HCT116 (cell line): Measurements from ENCODE around the gene ZNF862. TPM values are rescaled to one million over a fixed set of nuclear protein-coding genes. Genes with fewer than 3 reads are reported as not detected.

Experiments used
- ATAC-seq: fragments of 200-7000 bp; cut with Tn5 transposase; 2 replicates; pipeline ENCODE4 v1.9.1; 2020; ENCODE audit warnings: mild to moderate bottlenecking, moderate library complexity
- BruUV-seq: library from RNA; stranded (reverse); fragments of 400-500 nt; replicated peaks from 2 replicates; lab custom pipeline; 2021; lab: Mats Ljungman, UMichigan
- CTCF ChIA-PET: fragments of 300-600 bp; sonication (Branson Sonifier 250); formaldehyde crosslinking; loops from one replicate; lab custom pipeline; 2021; ENCODE audit warnings: antibody characterized with exemption; lab: Charles Lee
- POLR2A ChIA-PET: fragments of 300-600, 350-600 bp; sonication (Branson Sonifier 250); formaldehyde crosslinking; loops from one replicate; lab custom pipeline; 2021; ENCODE audit warnings: antibody characterized with exemption; lab: Charles Lee
- RAD21 ChIA-PET, 2 experiments: fragments of 300-600 bp; sonication (Branson Sonifier 250); formaldehyde crosslinking; loops; one replicate each; lab custom pipeline; 2023; ENCODE audit warnings: low total read pairs in 2 of 2; ENCODE audit not compliant: uncharacterized antibody in 2 of 2, unreplicated experiment in 2 of 2, low non-redundant PET in 1 of 2; lab: Charles Lee
- DNase-seq: peaks from one replicate; pipeline ENCODE4 v3.0.0-alpha.2; 2010; ENCODE audit warnings: low read depth, low spot score
- H2AFZ ChIP-seq: fragments of 200-600 bp; shearing (Covaris generic), sonication (generic); 2 replicates; pipeline ENCODE4 v1.6.1; 2017; ENCODE audit warnings: low read depth, mixed run types, mixed read lengths, antibody characterized with exemption, low read length; ENCODE audit not compliant: poor library complexity, severe bottlenecking
- H3K27ac ChIP-seq: 2 replicates; pipeline ENCODE4 v1.5.1; 2012; ENCODE audit warnings: low read depth, low read length
- H3K27me3 ChIP-seq: fragments of 200-600 bp; sonication (generic); 2 replicates; pipeline ENCODE4 v1.6.1; 2016; ENCODE audit warnings: mixed run types, low read length, mixed read lengths; ENCODE audit not compliant: insufficient read depth
- H3K36me3 ChIP-seq, 2 experiments: fragments of 200-500 bp in 1 of 2; fragments of 200-600 bp in 1 of 2; sonication (Bioruptor generic) in 1 of 2; sonication (generic) in 1 of 2; 2 replicates each; pipeline versions ENCODE4 v1.5.1 to v1.6.1; 2014 to 2016; ENCODE audit warnings: low read length in 2 of 2, inconsistent platforms in 1 of 2, mixed read lengths in 1 of 2, mixed run types in 1 of 2; ENCODE audit not compliant: insufficient read depth in 2 of 2, control insufficient read depth in 1 of 2
- H3K4me1 ChIP-seq, 2 experiments: fragments of 200-600 bp in 1 of 2; sonication (generic) in 1 of 2; 2 replicates each; pipeline versions ENCODE4 v1.5.1 to v1.6.1; 2012 to 2017; ENCODE audit warnings: low read length in 2 of 2, inconsistent platforms in 1 of 2, mild to moderate bottlenecking in 1 of 2, mixed read lengths in 1 of 2, mixed run types in 1 of 2, moderate library complexity in 1 of 2; ENCODE audit not compliant: insufficient read depth in 2 of 2, control insufficient read depth in 1 of 2
- H3K4me2 ChIP-seq: fragments of 200-600 bp; sonication (generic); 2 replicates; pipeline ENCODE4 v1.6.1; 2017; ENCODE audit warnings: mixed run types, low read length, mixed read lengths
- H3K4me3 ChIP-seq, 2 experiments: fragments of 200-600 bp in 1 of 2; sonication (generic) in 1 of 2; replicated peaks in 1 of 2; 2 replicates each; pipeline ENCODE4 v1.5.1; 2011 to 2016; ENCODE audit warnings: low read length in 2 of 2, control low read depth in 1 of 2, low read depth in 1 of 2, mild to moderate bottlenecking in 1 of 2, mixed read lengths in 1 of 2, mixed run types in 1 of 2
- H3K79me2 ChIP-seq: fragments of 200-600 bp; sonication (generic); 2 replicates; pipeline ENCODE4 v1.6.1; 2017; ENCODE audit warnings: mild to moderate bottlenecking, mixed run types, low read length, moderate library complexity, mixed read lengths; ENCODE audit not compliant: insufficient read depth
- H3K9ac ChIP-seq: fragments of 200-600 bp; sonication (generic); 2 replicates; pipeline ENCODE4 v1.6.1; 2016; ENCODE audit warnings: low read length, mixed read lengths
- H3K9me2 ChIP-seq: fragments of 200-600 bp; sonication (generic), shearing (Covaris generic); 2 replicates; pipeline ENCODE4 v1.6.1; 2017; ENCODE audit warnings: mixed run types, mild to moderate bottlenecking, moderate library complexity; ENCODE audit not compliant: insufficient read depth
- H3K9me3 ChIP-seq, 2 experiments: fragments of 200-500 bp in 1 of 2; fragments of 200-600 bp in 1 of 2; sonication (Bioruptor generic) in 1 of 2; sonication (generic) in 1 of 2; 2 replicates each; pipeline ENCODE4 v1.6.1; 2014 to 2017; ENCODE audit warnings: low read length in 2 of 2, mixed read lengths in 2 of 2, inconsistent platforms in 1 of 2, low read depth in 1 of 2, mild to moderate bottlenecking in 1 of 2, mixed run types in 1 of 2, moderate library complexity in 1 of 2; ENCODE audit not compliant: control insufficient read depth in 1 of 2, insufficient read depth in 1 of 2
- H4K20me1 ChIP-seq: fragments of 200-600 bp; sonication (generic), shearing (Covaris generic); 2 replicates; pipeline ENCODE4 v1.6.1; 2017; ENCODE audit warnings: mixed run types, mild to moderate bottlenecking, moderate library complexity; ENCODE audit not compliant: insufficient read depth
- CEBPB ChIP-seq: IDR thresholded peaks from 2 replicates; pipeline ENCODE4 v1.6.1; 2012; ENCODE audit warnings: low read depth
- ELF1 ChIP-seq: IDR thresholded peaks from 2 replicates; pipeline ENCODE4 v1.6.1; 2012; ENCODE audit warnings: low read depth, borderline replicate concordance
- EZH2phosphoT487 ChIP-seq: fragments of 200-600 bp; IDR thresholded peaks from 2 replicates; pipeline ENCODE4 v1.6.1; 2018; ENCODE audit warnings: antibody characterized with exemption, borderline replicate concordance
- JUND ChIP-seq: IDR thresholded peaks from 2 replicates; pipeline ENCODE4 v1.6.1; 2012
- POLR2AphosphoS5 ChIP-seq: IDR thresholded peaks from 2 replicates; pipeline ENCODE4 v1.6.1; 2011; ENCODE audit warnings: mild to moderate bottlenecking, low read depth, low read length, moderate library complexity
- SIN3A ChIP-seq: IDR thresholded peaks from 2 replicates; pipeline ENCODE4 v1.6.1; 2012; ENCODE audit warnings: low read depth
- SP1 ChIP-seq: IDR thresholded peaks from 2 replicates; pipeline ENCODE4 v1.6.1; 2012; ENCODE audit warnings: low read depth
- SRF ChIP-seq: IDR thresholded peaks from 2 replicates; pipeline ENCODE4 v1.6.1; 2012; ENCODE audit warnings: low read depth
- intact Hi-C: fragments of 100-400 bp; cut with micrococcal nuclease; formaldehyde crosslinking; loops from 2 replicates; pipeline ENCODE4 v1.10.0; 2022
- total RNA-seq: library from RNA; stranded (reverse); gene quantifications from one replicate; pipeline ENCODE4 v1.2.1, GENCODE V29; 2021; ENCODE audit not compliant: unreplicated experiment
- TF ChIP-seq, protein P1 (sequence below): IDR thresholded peaks from 2 replicates; pipeline ENCODE4 v1.6.1; 2012
- TF ChIP-seq, protein P2 (sequence below): IDR thresholded peaks from 2 replicates; pipeline ENCODE4 v1.6.1; 2011; ENCODE audit warnings: mild to moderate bottlenecking, low read length, moderate library complexity; ENCODE audit not compliant: insufficient replicate concordance; ENCODE audit errors: extremely low read depth
- TF ChIP-seq, protein P3 (sequence below): IDR thresholded peaks from 2 replicates; pipeline ENCODE4 v1.6.1; 2012
- TF ChIP-seq, protein P4 (sequence below), 3 experiments: fragments of 200-600 bp in 1 of 3; sonication (generic) in 1 of 3; IDR thresholded peaks in 2 of 3; conservative IDR thresholded peaks in 1 of 3; 2 replicates each; pipeline ENCODE4 v1.5.1; 2012 to 2017; ENCODE audit warnings: low read depth in 2 of 3, low read length in 2 of 3, antibody characterized with exemption in 1 of 3, borderline replicate concordance in 1 of 3, control low read depth in 1 of 3, mild to moderate bottlenecking in 1 of 3, mixed read lengths in 1 of 3, mixed run types in 1 of 3, moderate library complexity in 1 of 3; ENCODE audit not compliant: insufficient read depth in 1 of 3

ZNF862 gene
- total RNA-seq, 1 experiment from 2014 or later, result 8.5 TPM

DNA sequence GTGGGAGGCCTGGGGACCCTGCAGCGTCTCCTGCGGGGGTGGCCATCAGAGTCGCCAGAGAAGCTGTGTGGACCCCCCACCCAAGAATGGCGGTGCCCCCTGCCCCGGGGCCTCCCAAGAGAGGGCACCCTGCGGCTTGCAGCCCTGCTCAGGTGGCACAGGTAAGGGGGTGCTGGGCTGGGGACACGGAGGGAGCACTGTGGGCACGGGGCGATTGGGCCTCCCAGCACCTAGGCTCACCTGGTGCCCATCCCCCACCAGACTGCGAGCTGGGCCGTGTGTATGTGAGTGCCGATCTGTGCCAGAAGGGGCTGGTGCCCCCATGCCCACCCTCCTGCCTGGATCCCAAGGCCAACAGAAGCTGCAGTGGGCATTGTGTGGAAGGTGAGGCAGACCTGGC lies 35.2 kb upstream of the ZNF862 start:
- no peak overlapping the region for H2AFZ ChIP-seq
- H3K9me2 ChIP-seq, result no peaks in the 10 kb centered on the region
- intact Hi-C loops, result no loop called here
- H3K9ac ChIP-seq, result no peak overlapping the region
- no peaks in the 10 kb centered on the region for H3K27me3 ChIP-seq
- ChIA-PET POLR2A (no interaction called here), CTCF (no interaction called here), RAD21 (no interaction called here)
- BruUV-seq, result no TSS peak
- no peaks in the 10 kb centered on the region for H3K79me2 ChIP-seq
- ATAC-seq (no peak), DNase-seq (no peak)
- H3K4me3 ChIP-seq, result no peak overlapping the region
- H3K4me1 ChIP-seq, result no peaks in the 10 kb centered on the region
- H3K9me3 ChIP-seq, result no peaks in the 10 kb centered on the region
- H4K20me1 ChIP-seq, result no peaks in the 10 kb centered on the region
- no peak overlapping the region for H3K27ac ChIP-seq
- no peak overlapping the region for H3K4me2 ChIP-seq
- TF ChIP-seq POLR2AphosphoS5 (no peak), SP1 (no peak), JUND (no peak)
- TF ChIP-seq, protein P1, sequence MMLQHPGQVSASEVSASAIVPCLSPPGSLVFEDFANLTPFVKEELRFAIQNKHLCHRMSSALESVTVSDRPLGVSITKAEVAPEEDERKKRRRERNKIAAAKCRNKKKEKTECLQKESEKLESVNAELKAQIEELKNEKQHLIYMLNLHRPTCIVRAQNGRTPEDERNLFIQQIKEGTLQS, result no peak
- TF ChIP-seq, all 23 proteins: peak for 0
- no peaks in the 10 kb centered on the region for H3K36me3 ChIP-seq

DNA sequence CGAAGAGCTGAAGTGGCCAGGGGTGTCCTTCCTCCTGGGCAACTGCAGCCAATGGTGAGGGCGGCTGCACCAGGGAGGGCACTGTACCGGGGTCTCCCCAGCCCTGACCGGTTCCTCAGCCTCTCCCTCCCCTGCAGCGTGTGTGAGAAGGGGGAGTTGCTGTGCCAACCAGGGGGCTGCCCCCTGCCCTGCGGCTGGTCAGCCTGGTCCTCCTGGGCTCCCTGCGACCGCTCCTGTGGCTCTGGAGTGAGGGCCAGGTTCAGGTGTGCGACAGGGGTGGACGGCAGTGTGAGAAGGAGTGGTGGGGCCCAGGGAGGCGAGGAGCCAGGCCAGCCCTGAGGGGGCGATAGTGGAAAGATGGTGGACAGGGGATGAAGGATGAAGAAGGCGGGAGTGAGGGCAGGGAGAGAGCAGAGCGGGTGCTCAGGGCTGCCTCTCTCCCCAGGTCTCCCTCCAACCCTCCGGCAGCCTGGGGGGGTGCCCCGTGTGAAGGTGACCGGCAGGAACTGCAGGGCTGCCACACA lies 34.6 kb upstream of the ZNF862 start:
- CTCF ChIA-PET, result no interaction called here
- intact Hi-C loops, result no loop called here
- POLR2A ChIA-PET, result no interaction called here
- H3K9me3 ChIP-seq, result no peaks in the 10 kb centered on the region
- no peaks in the 10 kb centered on the region for H3K79me2 ChIP-seq
- DNase-seq (no peak), ATAC-seq (no peak; the same call in 1 of the 2 replicates)
- no TSS peak for BruUV-seq
- no peak overlapping the region for H3K27ac ChIP-seq
- no peaks in the 10 kb centered on the region for H3K9me2 ChIP-seq
- H3K36me3 ChIP-seq, result no peaks in the 10 kb centered on the region
- RAD21 ChIA-PET, result no interaction called here
- no peaks in the 10 kb centered on the region for H3K4me1 ChIP-seq
- no peaks in the 10 kb centered on the region for H3K27me3 ChIP-seq
- H3K9ac ChIP-seq, result no peak overlapping the region
- H3K4me2 ChIP-seq, result no peak overlapping the region
- no peak overlapping the region for H3K4me3 ChIP-seq
- H2AFZ ChIP-seq, result no peak overlapping the region
- H4K20me1 ChIP-seq, result no peaks in the 10 kb centered on the region
- TF ChIP-seq, protein P1, result no peak
- TF ChIP-seq, protein P2, sequence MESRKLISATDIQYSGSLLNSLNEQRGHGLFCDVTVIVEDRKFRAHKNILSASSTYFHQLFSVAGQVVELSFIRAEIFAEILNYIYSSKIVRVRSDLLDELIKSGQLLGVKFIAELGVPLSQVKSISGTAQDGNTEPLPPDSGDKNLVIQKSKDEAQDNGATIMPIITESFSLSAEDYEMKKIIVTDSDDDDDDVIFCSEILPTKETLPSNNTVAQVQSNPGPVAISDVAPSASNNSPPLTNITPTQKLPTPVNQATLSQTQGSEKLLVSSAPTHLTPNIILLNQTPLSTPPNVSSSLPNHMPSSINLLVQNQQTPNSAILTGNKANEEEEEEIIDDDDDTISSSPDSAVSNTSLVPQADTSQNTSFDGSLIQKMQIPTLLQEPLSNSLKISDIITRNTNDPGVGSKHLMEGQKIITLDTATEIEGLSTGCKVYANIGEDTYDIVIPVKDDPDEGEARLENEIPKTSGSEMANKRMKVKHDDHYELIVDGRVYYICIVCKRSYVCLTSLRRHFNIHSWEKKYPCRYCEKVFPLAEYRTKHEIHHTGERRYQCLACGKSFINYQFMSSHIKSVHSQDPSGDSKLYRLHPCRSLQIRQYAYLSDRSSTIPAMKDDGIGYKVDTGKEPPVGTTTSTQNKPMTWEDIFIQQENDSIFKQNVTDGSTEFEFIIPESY, result no peak
- no peak for TF ChIP-seq SP1
- no peak for TF ChIP-seq EZH2phosphoT487
- no peak for TF ChIP-seq CEBPB
- TF ChIP-seq JUND, result no peak
- TF ChIP-seq SIN3A, result no peak
- TF ChIP-seq, protein P3, sequence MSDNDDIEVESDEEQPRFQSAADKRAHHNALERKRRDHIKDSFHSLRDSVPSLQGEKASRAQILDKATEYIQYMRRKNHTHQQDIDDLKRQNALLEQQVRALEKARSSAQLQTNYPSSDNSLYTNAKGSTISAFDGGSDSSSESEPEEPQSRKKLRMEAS, result no peak
- no peak for TF ChIP-seq POLR2AphosphoS5
- TF ChIP-seq SRF, result no peak
- TF ChIP-seq ELF1, result no peak
- TF ChIP-seq, protein P4, sequence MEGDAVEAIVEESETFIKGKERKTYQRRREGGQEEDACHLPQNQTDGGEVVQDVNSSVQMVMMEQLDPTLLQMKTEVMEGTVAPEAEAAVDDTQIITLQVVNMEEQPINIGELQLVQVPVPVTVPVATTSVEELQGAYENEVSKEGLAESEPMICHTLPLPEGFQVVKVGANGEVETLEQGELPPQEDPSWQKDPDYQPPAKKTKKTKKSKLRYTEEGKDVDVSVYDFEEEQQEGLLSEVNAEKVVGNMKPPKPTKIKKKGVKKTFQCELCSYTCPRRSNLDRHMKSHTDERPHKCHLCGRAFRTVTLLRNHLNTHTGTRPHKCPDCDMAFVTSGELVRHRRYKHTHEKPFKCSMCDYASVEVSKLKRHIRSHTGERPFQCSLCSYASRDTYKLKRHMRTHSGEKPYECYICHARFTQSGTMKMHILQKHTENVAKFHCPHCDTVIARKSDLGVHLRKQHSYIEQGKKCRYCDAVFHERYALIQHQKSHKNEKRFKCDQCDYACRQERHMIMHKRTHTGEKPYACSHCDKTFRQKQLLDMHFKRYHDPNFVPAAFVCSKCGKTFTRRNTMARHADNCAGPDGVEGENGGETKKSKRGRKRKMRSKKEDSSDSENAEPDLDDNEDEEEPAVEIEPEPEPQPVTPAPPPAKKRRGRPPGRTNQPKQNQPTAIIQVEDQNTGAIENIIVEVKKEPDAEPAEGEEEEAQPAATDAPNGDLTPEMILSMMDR (IDR thresholded peaks at IDR 0.05 in 2 of 3, conservative IDR thresholded peaks at IDR 0.05 in 1 of 3; ENCODE audit: borderline replicate concordance in 1 of 3, insufficient read depth in 1 of 3, low read depth in 2 of 3, low read length in 2 of 3), result no peak
